DND-41 (cell line): ENCODE measurements around the gene DUXB.

Experiments used
- EZH2 ChIP-seq: IDR thresholded peaks from 3 replicates; pipeline ENCODE4 v1.6.1; 2012; ENCODE audit warnings: borderline replicate concordance, low read depth, mild to moderate bottlenecking, moderate library complexity, low read length, inconsistent platforms; ENCODE audit not compliant: severe bottlenecking
- TF ChIP-seq, protein P1 (sequence below): IDR thresholded peaks from 2 replicates; pipeline ENCODE4 v1.5.1; 2012; ENCODE audit warnings: borderline replicate concordance, low read length, moderate library complexity, mild to moderate bottlenecking; ENCODE audit not compliant: poor library complexity, severe bottlenecking; ENCODE audit errors: extremely low read depth

DNA sequence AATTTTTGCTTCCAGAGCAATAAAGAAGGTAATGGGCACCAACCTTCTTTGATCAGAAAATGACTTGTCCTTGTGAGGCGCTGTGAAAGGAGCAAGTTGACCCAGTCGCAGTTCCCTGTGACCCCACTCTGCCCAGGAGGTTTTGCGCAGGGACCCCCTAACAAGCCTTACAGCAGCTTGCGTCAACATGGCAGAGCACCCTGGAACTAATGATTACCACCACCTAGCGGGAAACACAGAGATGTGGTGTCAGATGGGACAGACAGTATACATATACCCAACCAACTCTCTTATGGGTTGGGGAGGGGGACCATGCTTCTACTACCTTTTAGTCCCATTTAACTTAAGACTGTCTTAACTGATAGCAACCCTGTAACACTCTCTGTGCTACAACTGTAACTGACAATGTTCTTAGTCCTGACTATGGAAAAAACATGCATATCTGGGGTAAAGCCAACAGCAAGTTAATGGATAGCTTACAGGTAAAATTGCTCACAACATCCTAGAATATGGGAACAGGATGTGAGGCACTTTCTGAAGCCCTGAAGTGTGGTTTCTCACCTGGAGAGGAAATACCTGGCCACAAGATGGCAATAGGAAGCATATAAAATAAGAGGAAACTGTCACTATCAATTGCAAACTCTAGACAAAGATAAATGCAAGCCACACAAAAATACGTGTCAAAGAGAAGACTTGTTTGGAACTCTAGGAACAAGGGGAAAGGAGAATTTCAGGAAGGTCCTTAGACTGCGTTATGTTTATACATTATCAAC is 56.8 kb downstream of the DUXB start:
- TF ChIP-seq, protein P1, sequence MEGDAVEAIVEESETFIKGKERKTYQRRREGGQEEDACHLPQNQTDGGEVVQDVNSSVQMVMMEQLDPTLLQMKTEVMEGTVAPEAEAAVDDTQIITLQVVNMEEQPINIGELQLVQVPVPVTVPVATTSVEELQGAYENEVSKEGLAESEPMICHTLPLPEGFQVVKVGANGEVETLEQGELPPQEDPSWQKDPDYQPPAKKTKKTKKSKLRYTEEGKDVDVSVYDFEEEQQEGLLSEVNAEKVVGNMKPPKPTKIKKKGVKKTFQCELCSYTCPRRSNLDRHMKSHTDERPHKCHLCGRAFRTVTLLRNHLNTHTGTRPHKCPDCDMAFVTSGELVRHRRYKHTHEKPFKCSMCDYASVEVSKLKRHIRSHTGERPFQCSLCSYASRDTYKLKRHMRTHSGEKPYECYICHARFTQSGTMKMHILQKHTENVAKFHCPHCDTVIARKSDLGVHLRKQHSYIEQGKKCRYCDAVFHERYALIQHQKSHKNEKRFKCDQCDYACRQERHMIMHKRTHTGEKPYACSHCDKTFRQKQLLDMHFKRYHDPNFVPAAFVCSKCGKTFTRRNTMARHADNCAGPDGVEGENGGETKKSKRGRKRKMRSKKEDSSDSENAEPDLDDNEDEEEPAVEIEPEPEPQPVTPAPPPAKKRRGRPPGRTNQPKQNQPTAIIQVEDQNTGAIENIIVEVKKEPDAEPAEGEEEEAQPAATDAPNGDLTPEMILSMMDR, result no peak
- TF ChIP-seq EZH2, result no peak
